ENCODE measurements around the gene ZMYND11. TPM values are rescaled to one million over a fixed set of nuclear protein-coding genes. Genes with fewer than 3 reads are reported as not detected.

ZMYND11 gene
- total and polyA plus RNA-seq, 9 of the 15 experiments (the other 6 are each of a cell fraction or from before 2014, with no cell fraction given) = 2.7 to 13.8 (median 8.8) TPM

DNA sequence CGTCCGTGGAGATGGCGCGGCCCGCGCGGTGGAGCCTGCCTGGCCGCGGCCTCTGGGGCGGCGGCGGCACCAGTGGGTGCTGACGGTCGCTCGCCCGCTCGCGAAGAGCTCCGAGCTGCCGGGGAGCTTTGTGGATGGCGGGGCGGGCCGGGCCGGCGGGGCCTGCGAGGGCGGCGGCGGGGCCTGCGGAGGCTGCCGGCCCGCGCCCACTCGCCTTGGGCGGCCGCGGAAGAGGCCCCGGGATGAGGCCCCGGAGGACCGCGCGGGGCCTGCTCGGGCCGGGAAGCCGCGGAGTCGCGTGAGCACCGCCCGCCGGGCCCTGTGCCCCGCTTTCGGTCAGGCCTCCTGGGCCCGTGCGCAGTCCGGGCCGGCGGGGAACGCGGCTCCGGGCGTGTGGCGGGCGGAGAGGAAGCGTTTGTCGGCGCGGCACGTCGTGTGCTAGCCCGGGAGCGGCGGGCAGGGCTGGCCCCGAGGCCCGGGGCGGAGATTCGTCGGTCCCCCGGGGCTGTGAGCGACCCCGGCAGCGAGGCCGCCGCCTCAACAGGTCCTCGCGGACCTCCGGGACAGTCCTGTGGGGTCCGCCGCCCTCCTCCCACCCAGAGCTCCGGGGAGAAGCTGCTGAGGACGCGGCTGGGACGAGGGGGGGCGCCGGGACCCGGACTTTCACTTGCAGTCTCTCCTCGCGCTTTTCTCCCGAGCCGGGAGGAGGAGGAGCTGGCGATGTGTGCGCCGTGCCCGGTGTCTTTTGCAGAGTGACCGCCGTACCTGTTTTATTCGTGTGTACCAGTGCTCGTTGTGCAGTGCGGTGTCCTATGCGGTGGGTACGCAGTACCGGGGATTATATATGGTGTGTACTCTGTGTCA lies 578 bp downstream of the ZMYND11 start (continued):
- no peak for TF ChIP-seq KDM2B (CRISPR knock-in tag; IDR thresholded peaks at IDR 0.05)
- TF ChIP-seq NCOA6 (IDR thresholded peaks at IDR 0.05) = no peak
- TF ChIP-seq ETV5 (CRISPR knock-in tag; IDR thresholded peaks at IDR 0.05; ENCODE audit: low read depth) = no peak
- TF ChIP-seq CC2D1A (IDR thresholded peaks at IDR 0.05) = no peak
- no peak for TF ChIP-seq ZNF224 (CRISPR knock-in tag; IDR thresholded peaks at IDR 0.05)
- no peak for TF ChIP-seq POLR3G (IDR thresholded peaks at IDR 0.05; ENCODE audit: extremely low read depth, insufficient read length, insufficient replicate concordance)
- 0 out of 2 replicates have a peak, but pooled peaks have one; percentile 36 for TF ChIP-seq AFF4 (CRISPR knock-in tag; IDR thresholded peaks at IDR 0.05)
- TF ChIP-seq TCF7 (IDR thresholded peaks at IDR 0.05; ENCODE audit: borderline replicate concordance) = no peak
- no peak for TF ChIP-seq ZNF717 (CRISPR knock-in tag; IDR thresholded peaks at IDR 0.05)
- TF ChIP-seq TAF1 (IDR thresholded peaks at IDR 0.05; ENCODE audit: control insufficient read depth, extremely low read depth, insufficient read depth, low read length, severe bottlenecking) = peak; percentile 18
- TF ChIP-seq ZKSCAN3 (CRISPR knock-in tag; IDR thresholded peaks at IDR 0.05) = no peak
- 0 out of 2 replicates have a peak, but pooled peaks have one; percentile 21 for TF ChIP-seq GABPB1 (CRISPR knock-in tag; IDR thresholded peaks at IDR 0.05)
- TF ChIP-seq HNRNPH1 (optimal IDR thresholded peaks at IDR 0.05; ENCODE audit: low read depth, low read length) = no peak
- no peak for TF ChIP-seq ARID3A (IDR thresholded peaks at IDR 0.05; ENCODE audit: borderline replicate concordance, low read depth, low read length)
- TF ChIP-seq ZNF766 (CRISPR knock-in tag; conservative IDR thresholded peaks at IDR 0.05) = no peak
- TF ChIP-seq ZBTB1 (CRISPR knock-in tag; IDR thresholded peaks at IDR 0.05; ENCODE audit: borderline replicate concordance, low read depth) = no peak
- no peak; the same call in 1 of the 2 replicates for TF ChIP-seq ZNF263 (CRISPR knock-in tag; IDR thresholded peaks at IDR 0.05; ENCODE audit: borderline replicate concordance)
- peak; percentile 76 for TF ChIP-seq RBBP5 (IDR thresholded peaks at IDR 0.05; ENCODE audit: borderline replicate concordance, insufficient read depth, low read length, poor library complexity, severe bottlenecking)
- TF ChIP-seq ZNF830 (CRISPR knock-in tag; IDR thresholded peaks at IDR 0.05) = no peak
- TF ChIP-seq, protein P1, sequence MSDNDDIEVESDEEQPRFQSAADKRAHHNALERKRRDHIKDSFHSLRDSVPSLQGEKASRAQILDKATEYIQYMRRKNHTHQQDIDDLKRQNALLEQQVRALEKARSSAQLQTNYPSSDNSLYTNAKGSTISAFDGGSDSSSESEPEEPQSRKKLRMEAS (CRISPR knock-in tag; IDR thresholded peaks at IDR 0.05) = no peak
- no peak for TF ChIP-seq NFE2 (IDR thresholded peaks at IDR 0.05; ENCODE audit: low read depth)

All from K562 (cell line).